ENCODE data around the gene TSPAN19.

The TSPAN19 gene

DNA sequence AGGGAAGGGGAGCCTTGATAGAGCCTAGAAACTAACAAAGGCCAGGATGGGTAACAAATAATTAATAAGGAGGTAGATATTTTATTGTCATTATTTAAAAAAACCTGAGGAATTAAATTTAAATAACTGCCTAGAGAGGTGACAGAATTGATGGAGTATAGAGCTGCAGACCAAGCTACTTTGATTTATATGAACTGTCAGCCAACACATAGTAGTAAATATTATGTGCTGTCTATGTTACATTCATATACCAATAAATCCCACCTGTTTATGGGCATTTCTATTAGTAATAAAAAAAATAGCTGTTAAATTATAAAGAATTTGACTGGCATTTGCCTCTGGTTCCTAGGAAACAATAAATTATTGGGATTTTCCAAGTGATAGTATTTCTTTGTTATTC, 37.7 kb downstream of the TSPAN19 start:
- Histone ChIP-seq H3K27ac (replicated peaks; ENCODE audit: low read length) (no peak overlapping the region), H2AK5ac (ENCODE audit: low read depth, low read length) (no peak overlapping the region), H3K27me3 (ENCODE audit: control insufficient read depth in 3 of 3, insufficient read depth in 3 of 3, low read depth in 1 of 3, low read length in 3 of 3) (no peaks in the 10 kb centered on the region), H3K4me1 (ENCODE audit: control insufficient read depth in 2 of 2, insufficient read depth in 1 of 2, low read depth in 1 of 2, low read length in 2 of 2) (peaks cover 0 to 16% of the 10 kb centered on the region in 2 donors), H4K91ac (ENCODE audit: low read depth, low read length, poor library complexity) (no peak overlapping the region), H3K18ac (ENCODE audit: low read length) (no peak overlapping the region), H2BK12ac (ENCODE audit: low read length) (no peak overlapping the region), H3K23ac (ENCODE audit: low read depth, low read length, poor library complexity) (no peak overlapping the region), H3K14ac (ENCODE audit: low read length) (no peak overlapping the region), H3K4me3 (ENCODE audit: low read length in 2 of 2) (no peak overlapping the region), H3K4me2 (ENCODE audit: insufficient read depth, low read length, poor library complexity, severe bottlenecking) (no peak overlapping the region), H3K36me3 (replicated peaks in 1 of 2; ENCODE audit: control insufficient read depth in 2 of 2, insufficient read depth in 2 of 2, low read length in 2 of 2) (no peaks in the 10 kb centered on the region), H4K8ac (ENCODE audit: low read depth, low read length) (no peak overlapping the region), H2BK120ac (ENCODE audit: low read depth, low read length) (no peak overlapping the region), H3K4ac (ENCODE audit: low read length) (no peak overlapping the region), H3K79me1 (ENCODE audit: low read depth, low read length) (no peaks in the 10 kb centered on the region), H2AFZ (ENCODE audit: low read length) (no peak overlapping the region), H2BK5ac (ENCODE audit: low read length) (no peak overlapping the region), H3K9me3 (replicated peaks in 1 of 2; ENCODE audit: control insufficient read depth in 2 of 2, insufficient read depth in 1 of 2, low read depth in 1 of 2, low read length in 2 of 2) (peaks cover 0 to 7% of the 10 kb centered on the region in 2 donors), H3K9ac (ENCODE audit: low read depth, low read length, poor library complexity) (no peak overlapping the region), H2BK15ac (ENCODE audit: low read length) (no peak overlapping the region)
- DNase-seq (ENCODE audit: low spot score): no peak

- no peak overlapping the region for H4K8ac ChIP-seq (ENCODE audit: low read depth, low read length)
- WGBS, 2 donors (ENCODE audit: extremely low coverage in 2 of 2, insufficient read length in 2 of 2, insufficient replicate concordance in 1 of 2): no CpG with 5 or more reads among the region's 1 CpG
- H3K27me3 ChIP-seq (ENCODE audit: control insufficient read depth in 3 of 3, insufficient read depth in 3 of 3, low read depth in 1 of 3, low read length in 3 of 3): no peaks in the 10 kb centered on the region
- no peak overlapping the region for H2BK5ac ChIP-seq (ENCODE audit: low read length)
- no peak overlapping the region for H3K9ac ChIP-seq (ENCODE audit: low read depth, low read length, poor library complexity)
- no peak overlapping the region for H3K4me3 ChIP-seq (ENCODE audit: low read length in 2 of 2)
- peaks cover 0 to 16% of the 10 kb centered on the region in 2 donors for H3K4me1 ChIP-seq (ENCODE audit: control insufficient read depth in 2 of 2, insufficient read depth in 1 of 2, low read depth in 1 of 2, low read length in 2 of 2)
- H2BK12ac ChIP-seq (ENCODE audit: low read length): no peak overlapping the region
- H3K18ac ChIP-seq (ENCODE audit: low read length): no peak overlapping the region
- no peak overlapping the region for H3K27ac ChIP-seq (replicated peaks; ENCODE audit: low read length)
- no peaks in the 10 kb centered on the region for H3K9me3 ChIP-seq (replicated peaks in 1 of 2; ENCODE audit: control insufficient read depth in 2 of 2, insufficient read depth in 1 of 2, low read depth in 1 of 2, low read length in 2 of 2)
- H3K4ac ChIP-seq (ENCODE audit: low read length): no peak overlapping the region
- H3K14ac ChIP-seq (ENCODE audit: low read length): no peak overlapping the region
- no peak overlapping the region for H3K23ac ChIP-seq (ENCODE audit: low read depth, low read length, poor library complexity)
- H3K79me1 ChIP-seq (ENCODE audit: low read depth, low read length): no peaks in the 10 kb centered on the region
- H3K36me3 ChIP-seq (replicated peaks in 1 of 2; ENCODE audit: control insufficient read depth in 2 of 2, insufficient read depth in 2 of 2, low read length in 2 of 2): no peaks in the 10 kb centered on the region
- no peak overlapping the region for H2BK15ac ChIP-seq (ENCODE audit: low read length)
- DNase-seq (ENCODE audit: low spot score): no peak
- no peak overlapping the region for H3K4me2 ChIP-seq (ENCODE audit: insufficient read depth, low read length, poor library complexity, severe bottlenecking)
- H2BK120ac ChIP-seq (ENCODE audit: low read depth, low read length): no peak overlapping the region
- no peak overlapping the region for H4K91ac ChIP-seq (ENCODE audit: low read depth, low read length, poor library complexity)
- H2AK5ac ChIP-seq (ENCODE audit: low read depth, low read length): no peak overlapping the region
- H2AFZ ChIP-seq (ENCODE audit: low read length): no peak overlapping the region
These were observed 39.3 kb downstream of the TSPAN19 start for GRCh38 chr12:84996759-84997158.

GRCh38 chr12:84995641-84996040, 40.4 kb downstream of the TSPAN19 start:
- H3K4me1 ChIP-seq (ENCODE audit: control insufficient read depth in 2 of 2, insufficient read depth in 1 of 2, low read depth in 1 of 2, low read length in 2 of 2): peaks cover 0 to 16% of the 10 kb centered on the region in 2 donors
- H2AFZ ChIP-seq (ENCODE audit: low read length): peak overlapping the region; percentile 30
- H2AK5ac ChIP-seq (ENCODE audit: low read depth, low read length): no peak overlapping the region
- H3K27ac ChIP-seq (replicated peaks; ENCODE audit: low read length): no peak overlapping the region
- H3K9ac ChIP-seq (ENCODE audit: low read depth, low read length, poor library complexity): no peak overlapping the region
- H3K23ac ChIP-seq (ENCODE audit: low read depth, low read length, poor library complexity): no peak overlapping the region
- no peaks in the 10 kb centered on the region for H3K79me1 ChIP-seq (ENCODE audit: low read depth, low read length)
- no peaks in the 10 kb centered on the region for H3K27me3 ChIP-seq (ENCODE audit: control insufficient read depth in 3 of 3, insufficient read depth in 3 of 3, low read depth in 1 of 3, low read length in 3 of 3)
- no peak overlapping the region for H3K18ac ChIP-seq (ENCODE audit: low read length)
- no peak overlapping the region for H2BK15ac ChIP-seq (ENCODE audit: low read length)
- H2BK5ac ChIP-seq (ENCODE audit: low read length): no peak overlapping the region
- no peak overlapping the region for H4K8ac ChIP-seq (ENCODE audit: low read depth, low read length)
- no peaks in the 10 kb centered on the region for H3K9me3 ChIP-seq (replicated peaks in 1 of 2; ENCODE audit: control insufficient read depth in 2 of 2, insufficient read depth in 1 of 2, low read depth in 1 of 2, low read length in 2 of 2)
- no peak overlapping the region for H2BK120ac ChIP-seq (ENCODE audit: low read depth, low read length)
- no peak overlapping the region for H3K14ac ChIP-seq (ENCODE audit: low read length)
- H2BK12ac ChIP-seq (ENCODE audit: low read length): no peak overlapping the region
- H3K4ac ChIP-seq (ENCODE audit: low read length): no peak overlapping the region
- no peaks in the 10 kb centered on the region for H3K36me3 ChIP-seq (replicated peaks in 1 of 2; ENCODE audit: control insufficient read depth in 2 of 2, insufficient read depth in 2 of 2, low read length in 2 of 2)
- no peak overlapping the region for H3K4me3 ChIP-seq (ENCODE audit: low read length in 2 of 2)
- no CpG with 5 or more reads among the region's 2 CpGs for WGBS, 2 donors (ENCODE audit: extremely low coverage in 2 of 2, insufficient read length in 2 of 2, insufficient replicate concordance in 1 of 2)
- no peak overlapping the region for H4K91ac ChIP-seq (ENCODE audit: low read depth, low read length, poor library complexity)
- DNase-seq (ENCODE audit: low spot score): no peak
- no peak overlapping the region for H3K4me2 ChIP-seq (ENCODE audit: insufficient read depth, low read length, poor library complexity, severe bottlenecking)

DNA sequence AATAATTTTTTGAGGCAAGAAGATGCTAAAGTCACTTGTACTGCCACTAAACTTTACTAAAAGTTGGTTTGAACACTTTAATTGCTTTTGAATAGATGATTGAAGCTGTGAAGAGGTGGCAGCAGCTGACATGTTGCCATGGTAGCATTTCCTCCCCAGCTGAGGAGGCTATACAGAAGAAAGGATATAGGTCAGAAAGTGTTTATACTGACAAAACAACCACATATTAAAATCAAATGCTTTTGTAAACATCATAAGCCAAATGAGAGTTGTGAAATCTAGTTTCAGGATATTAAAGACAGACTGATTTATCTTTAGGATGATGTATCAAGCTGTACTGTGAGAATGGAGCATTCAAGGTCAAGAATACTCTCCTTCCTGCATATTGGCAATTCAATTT, 41.7 kb downstream of the TSPAN19 start:
- Histone ChIP-seq H2BK120ac (ENCODE audit: low read depth, low read length) (no peak overlapping the region), H3K4me2 (ENCODE audit: insufficient read depth, low read length, poor library complexity, severe bottlenecking) (no peak overlapping the region), H3K27ac (replicated peaks; ENCODE audit: low read length) (no peak overlapping the region), H3K9me3 (replicated peaks in 1 of 2; ENCODE audit: control insufficient read depth in 2 of 2, insufficient read depth in 1 of 2, low read depth in 1 of 2, low read length in 2 of 2) (no peaks in the 10 kb centered on the region), H3K79me1 (ENCODE audit: low read depth, low read length) (no peaks in the 10 kb centered on the region), H3K9ac (ENCODE audit: low read depth, low read length, poor library complexity) (no peak overlapping the region), H2AFZ (ENCODE audit: low read length) (peak overlapping the region; percentile 50), H4K91ac (ENCODE audit: low read depth, low read length, poor library complexity) (no peak overlapping the region), H4K8ac (ENCODE audit: low read depth, low read length) (no peak overlapping the region), H2BK15ac (ENCODE audit: low read length) (no peak overlapping the region), H3K27me3 (ENCODE audit: control insufficient read depth in 3 of 3, insufficient read depth in 3 of 3, low read depth in 1 of 3, low read length in 3 of 3) (no peaks in the 10 kb centered on the region), H2BK12ac (ENCODE audit: low read length) (no peak overlapping the region), H3K4me1 (ENCODE audit: control insufficient read depth in 2 of 2, insufficient read depth in 1 of 2, low read depth in 1 of 2, low read length in 2 of 2) (peaks cover 0 to 16% of the 10 kb centered on the region in 2 donors), H2BK5ac (ENCODE audit: low read length) (no peak overlapping the region), H3K14ac (ENCODE audit: low read length) (no peak overlapping the region), H3K18ac (ENCODE audit: low read length) (no peak overlapping the region), H3K36me3 (replicated peaks in 1 of 2; ENCODE audit: control insufficient read depth in 2 of 2, insufficient read depth in 2 of 2, low read length in 2 of 2) (no peaks in the 10 kb centered on the region), H3K4me3 (ENCODE audit: low read length in 2 of 2) (no peak overlapping the region), H2AK5ac (ENCODE audit: low read depth, low read length) (no peak overlapping the region), H3K23ac (ENCODE audit: low read depth, low read length, poor library complexity) (no peak overlapping the region), H3K4ac (ENCODE audit: low read length) (no peak overlapping the region)
- DNase-seq (ENCODE audit: low spot score): no peak
